ENCODE measurements around the gene UHRF1.
"Not testable (repeated sequence)": the region's sequence is repeated elsewhere in the genome, so short reads cannot be mapped to it uniquely, and the experiment has no call there.

The UHRF1 gene

GRCh38 chr19:4971816-4972495 is 62.7 kb downstream of the UHRF1 start:
- DNase-seq (ENCODE audit: low read depth) = no peak

GRCh38 chr19:4972509-4973230 is 63.4 kb downstream of the UHRF1 start:
- DNase-seq (ENCODE audit: low read depth) = no peak

DNA sequence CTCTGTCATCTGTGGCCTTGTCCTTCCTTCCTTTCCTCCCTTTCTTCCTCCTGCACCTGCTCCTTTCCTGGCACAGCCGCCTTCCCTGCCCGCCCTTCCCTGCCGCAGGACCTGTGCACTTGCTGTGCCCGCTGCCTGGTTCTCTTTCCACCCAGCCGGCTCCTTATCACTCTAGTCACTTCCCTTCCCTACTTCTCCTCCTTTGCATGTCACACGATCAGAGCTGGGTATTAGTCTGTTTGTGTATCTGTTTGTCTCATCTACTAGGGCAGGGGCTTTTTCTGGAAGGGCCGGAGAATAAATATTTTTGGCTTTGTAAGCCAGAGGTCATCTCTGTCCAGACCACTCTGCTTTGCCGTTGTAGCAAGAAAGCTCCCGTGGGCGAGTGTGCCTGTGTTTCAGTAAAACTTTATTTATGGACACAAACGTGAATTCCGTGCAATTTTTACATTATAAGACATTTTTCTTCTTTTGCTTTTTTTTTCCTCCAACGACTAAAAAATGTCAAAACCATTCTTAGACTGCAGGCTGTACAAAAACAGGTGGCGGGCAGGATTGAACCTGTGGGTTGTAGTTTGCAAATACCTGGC is 65.7 kb downstream of the UHRF1 start:
- DNase-seq (ENCODE audit: low read depth) = no peak

- not testable (repeated sequence) for DNase-seq (ENCODE audit: low read depth)
Observed at GRCh38 chr19:4975601-4976000, 66.3 kb downstream of the UHRF1 start.

GRCh38 chr19:4976401-4977298 is 67.3 kb downstream of the UHRF1 start:
- DNase-seq (ENCODE audit: low read depth) = no peak

- DNase-seq (ENCODE audit: low read depth) = peak; percentile 59
Observed at GRCh38 chr19:4977299-4978174, 68.2 kb downstream of the UHRF1 start.

GRCh38 chr19:4979211-4979807 is 70.0 kb downstream of the UHRF1 start:
- no peak for DNase-seq (ENCODE audit: low read depth)

DNA sequence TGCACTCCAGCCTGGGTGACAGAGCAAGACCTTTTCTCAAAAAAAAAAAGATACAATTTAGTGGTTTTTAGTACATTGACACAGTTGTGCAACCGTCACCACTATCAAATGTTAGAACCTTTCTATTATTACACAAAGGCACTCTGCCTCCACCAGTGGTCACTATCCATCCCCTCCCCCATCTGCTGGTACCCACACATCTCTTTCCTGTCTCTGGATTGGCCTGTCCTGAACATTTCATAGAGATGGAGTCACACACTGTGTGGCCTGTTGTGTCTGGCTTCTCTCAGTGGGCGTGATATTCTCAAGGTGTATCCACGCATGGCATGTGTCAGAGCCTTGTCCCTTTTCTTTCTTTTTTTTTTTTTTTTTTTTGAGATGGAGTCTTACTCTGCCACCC is 70.8 kb downstream of the UHRF1 start:
- no peak for DNase-seq (ENCODE audit: low read depth)

DNA sequence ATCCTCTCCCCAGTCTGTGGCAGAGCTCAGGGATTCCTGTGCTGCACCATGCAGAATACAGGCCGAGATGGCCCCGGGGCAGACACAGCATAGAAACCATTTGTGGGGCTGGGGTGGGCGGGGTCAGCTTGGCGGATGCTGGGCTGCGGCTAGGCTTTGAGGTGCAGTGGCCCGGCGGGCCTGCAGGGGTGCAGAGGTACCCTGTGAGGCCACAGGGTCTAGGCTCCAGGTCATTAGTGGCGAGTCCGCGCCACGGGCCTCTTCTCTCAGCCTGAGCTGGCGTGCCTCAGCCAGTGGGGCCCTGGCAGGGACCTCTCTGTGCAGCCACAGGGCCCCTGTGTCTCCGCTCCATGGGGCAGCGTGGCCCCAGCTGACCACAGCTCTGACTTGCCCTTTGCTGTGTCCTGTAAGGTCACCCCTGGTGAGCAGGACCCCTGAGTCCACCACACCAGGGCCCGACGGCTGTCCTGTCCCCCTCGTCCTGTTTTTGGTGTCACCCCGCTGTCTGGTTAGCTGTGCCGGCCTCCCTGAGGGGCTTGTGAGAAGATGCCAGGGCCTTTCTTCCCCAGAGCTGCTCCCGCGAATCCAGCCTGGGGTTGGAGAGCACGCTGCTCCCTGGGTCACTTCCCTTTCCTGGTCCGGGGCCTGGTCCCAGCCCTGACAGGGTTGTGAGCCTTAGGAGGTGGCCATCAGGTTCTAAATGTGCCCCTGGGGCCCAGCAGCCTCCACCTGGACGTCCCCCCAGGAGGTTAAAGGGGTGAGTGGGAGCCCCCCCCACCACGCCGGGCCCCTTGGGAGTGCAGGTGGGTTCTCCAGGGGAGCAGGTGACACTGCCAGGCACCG is 71.8 kb downstream of the UHRF1 start:
- no peak for DNase-seq (ENCODE audit: low read depth)

DNA sequence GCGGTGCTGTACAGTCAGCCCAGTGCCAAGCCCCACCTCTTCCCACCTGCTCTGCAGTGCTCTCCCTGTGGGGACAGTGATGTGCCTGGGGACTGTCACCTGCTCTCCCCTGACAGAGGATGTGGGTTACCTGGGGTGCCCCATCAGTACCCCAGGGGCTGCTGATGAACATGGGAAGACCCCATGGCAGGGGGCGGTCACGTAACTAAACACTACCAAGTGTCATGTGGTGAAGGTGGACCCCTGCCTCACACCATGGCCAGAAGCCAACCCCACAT is 72.3 kb downstream of the UHRF1 start:
- DNase-seq (ENCODE audit: low read depth) = no peak

GRCh38 chr19:4983346-4984105 is 74.2 kb downstream of the UHRF1 start:
- no peak for DNase-seq (ENCODE audit: low read depth)

- no peak for DNase-seq (ENCODE audit: low read depth)
Observed at GRCh38 chr19:4984106-4984380, 74.7 kb downstream of the UHRF1 start.

DNA sequence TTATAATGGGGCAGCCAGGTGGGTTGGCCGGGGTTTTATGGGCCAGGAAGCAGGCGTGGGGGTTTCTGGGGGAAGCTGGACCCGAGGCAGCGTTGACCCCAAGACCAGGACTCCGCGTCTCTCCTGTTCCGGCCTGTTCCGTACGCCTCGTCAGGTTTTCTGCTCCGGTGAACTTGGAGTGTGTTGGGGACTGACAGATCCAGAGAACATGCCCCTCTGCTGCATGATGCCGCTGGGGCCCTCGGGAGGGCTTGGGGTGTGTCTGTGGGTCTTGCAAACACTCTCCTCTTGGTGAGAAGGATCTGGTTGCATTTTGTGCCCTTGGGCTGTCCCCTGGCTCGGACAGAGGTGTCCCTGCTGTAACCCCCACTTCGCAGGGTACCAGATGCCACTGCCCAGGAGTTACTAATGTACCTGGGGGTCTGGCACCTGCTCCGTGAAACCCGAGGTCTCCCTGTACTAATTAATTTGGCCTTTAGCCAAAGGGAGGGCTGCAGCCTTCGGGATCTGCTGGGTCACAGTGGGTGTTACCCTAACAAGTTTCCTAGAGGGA is 75.2 kb downstream of the UHRF1 start:
- DNase-seq (ENCODE audit: low read depth) = no peak

GRCh38 chr19:4985551-4985991 is 76.3 kb downstream of the UHRF1 start:
- DNase-seq (ENCODE audit: low read depth) = no peak

GRCh38 chr19:4986056-4986455 is 76.8 kb downstream of the UHRF1 start:
- no peak for DNase-seq (ENCODE audit: low read depth)

DNA sequence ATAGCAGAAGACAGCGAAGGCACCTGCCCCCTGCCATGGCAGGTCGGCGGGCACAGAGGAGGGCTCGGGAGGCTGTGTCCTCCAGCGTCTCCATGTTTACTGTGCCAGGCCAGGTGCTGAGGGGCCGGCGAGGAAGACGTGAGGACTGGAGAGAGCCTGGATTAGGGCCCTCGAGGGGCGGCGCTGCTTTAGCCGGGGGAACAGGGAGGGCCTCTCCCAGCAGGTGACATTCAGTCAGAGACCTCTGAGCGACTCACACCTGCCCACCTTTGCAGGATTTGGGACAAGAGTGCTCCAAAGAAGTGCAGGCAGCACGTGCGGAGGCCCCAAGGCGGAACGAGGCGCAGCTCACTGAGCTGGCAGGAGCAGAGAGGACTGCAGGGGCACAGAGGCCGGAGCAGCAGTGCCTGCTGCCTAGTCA is 77.2 kb downstream of the UHRF1 start:
- DNase-seq (ENCODE audit: low read depth) = no peak

DNA sequence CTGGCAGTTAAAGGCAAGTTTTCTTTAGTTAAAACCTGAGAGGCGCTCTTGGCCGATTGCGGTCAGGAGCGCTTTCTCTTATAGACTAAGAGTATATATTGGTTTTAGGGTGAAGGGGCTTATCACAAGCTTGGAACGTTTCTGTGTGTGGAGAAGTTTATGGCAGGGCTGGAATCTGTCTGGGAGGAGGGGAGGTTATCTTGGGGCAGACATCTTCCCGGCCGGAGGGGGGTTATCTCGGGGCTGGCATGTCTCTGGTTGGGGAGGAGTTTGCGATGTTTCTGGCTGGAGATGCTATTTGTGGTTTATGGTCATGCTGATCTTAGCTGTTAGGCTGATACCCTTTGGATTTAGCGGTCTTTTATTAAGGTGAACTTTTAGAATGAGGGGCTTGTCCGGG is 78.0 kb downstream of the UHRF1 start:
- DNase-seq (ENCODE audit: low read depth) = no peak

DNA sequence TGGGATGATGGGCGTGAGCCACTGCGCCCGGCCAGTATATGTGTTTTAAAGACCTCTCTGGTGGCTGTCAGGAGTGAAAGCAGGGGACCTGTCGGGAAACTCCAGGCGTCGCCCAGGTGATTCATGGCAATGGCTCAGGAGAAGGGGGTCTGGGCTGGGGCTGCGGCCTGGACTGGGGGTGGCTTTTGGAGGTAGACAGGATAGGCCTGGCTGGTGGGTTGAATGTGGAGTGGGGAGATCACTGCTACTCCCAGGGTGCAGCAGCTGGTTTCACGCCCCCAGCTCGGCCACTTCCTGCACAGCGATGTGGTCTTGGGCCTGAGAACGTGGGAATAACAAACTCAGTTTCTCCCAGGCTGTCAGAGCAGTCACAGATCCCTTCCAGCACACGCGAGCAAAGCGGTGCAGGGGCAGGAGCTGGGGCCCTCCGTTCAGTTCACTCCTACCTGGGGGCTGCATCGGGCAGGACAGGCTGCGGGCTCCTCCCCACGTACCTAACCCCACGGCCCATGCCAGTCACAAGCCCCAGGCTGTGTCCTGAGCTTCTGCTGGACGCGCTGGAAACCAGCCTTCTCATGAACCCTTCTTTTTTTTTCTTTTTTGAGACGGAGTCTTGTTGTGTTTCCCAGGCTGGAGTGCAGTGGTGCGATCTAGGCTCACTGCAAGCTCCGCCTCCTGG is 78.5 kb downstream of the UHRF1 start:
- DNase-seq (ENCODE audit: low read depth) = no peak

DNA sequence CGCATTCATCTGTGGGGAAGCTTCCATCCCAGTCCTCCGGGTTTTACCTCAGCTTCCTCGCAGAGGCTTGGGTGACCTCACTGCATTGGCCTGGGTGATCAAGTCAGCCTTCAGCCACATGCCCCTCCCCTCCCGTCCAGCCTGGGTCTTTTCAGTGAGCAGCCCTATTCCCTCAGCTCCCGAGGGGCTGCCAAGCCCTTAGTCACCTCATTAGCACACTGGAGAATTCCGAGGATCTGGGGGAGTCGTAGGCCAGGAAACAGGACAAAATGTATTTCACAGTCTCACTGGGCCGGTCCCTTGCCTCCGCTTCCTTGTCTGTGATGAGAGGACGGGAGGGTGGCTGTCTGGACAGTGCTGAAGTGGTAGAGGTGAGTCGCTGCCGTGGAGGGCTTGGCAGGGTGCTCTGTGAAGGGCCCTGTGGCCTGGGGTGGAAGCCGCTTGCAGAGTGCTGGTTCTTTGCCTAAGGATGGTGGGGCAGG is 79.5 kb downstream of the UHRF1 start:
- DNase-seq (ENCODE audit: low read depth) = no peak
